WTC11 (cell line): ENCODE results near the gene NXN. TPM values are rescaled to one million over a fixed set of nuclear protein-coding genes. Genes with fewer than 3 reads are reported as not detected.

ENCODE experiments used
- ATAC-seq: fragments of 200-7000 bp; cut with Tn5 transposase; 2 replicates; pipeline ENCODE4 v1.10.0; 2021; ENCODE audit warnings: mild to moderate bottlenecking, moderate library complexity
- CTCF ChIA-PET: fragments of 300-600 bp; sonication (Branson Sonifier 250); formaldehyde crosslinking; loops from one replicate; lab custom pipeline; 2021; ENCODE audit warnings: antibody characterized with exemption; lab: Charles Lee
- POLR2A ChIA-PET: fragments of 350-600 bp; sonication (Branson Sonifier 250); formaldehyde crosslinking; loops from one replicate; lab custom pipeline; 2021; ENCODE audit warnings: antibody characterized with exemption; lab: Charles Lee
- DNase-seq: peaks from one replicate; pipeline ENCODE4 v3.0.0; 2021; ENCODE audit warnings: low spot score
- H3K27ac Mint-ChIP-seq: 2 replicates; pipeline ENCODE4 v1.8.0; 2021; ENCODE audit warnings: mixed read lengths
- H3K27me3 Mint-ChIP-seq: 2 replicates; pipeline ENCODE4 v1.8.0; 2021; ENCODE audit warnings: low read depth, mild to moderate bottlenecking, moderate library complexity, mixed read lengths
- H3K36me3 Mint-ChIP-seq: 2 replicates; pipeline ENCODE4 v1.8.0; 2021; ENCODE audit warnings: mixed read lengths
- H3K4me1 Mint-ChIP-seq: 2 replicates; pipeline ENCODE4 v1.8.0; 2022; ENCODE audit warnings: mixed read lengths
- H3K4me3 Mint-ChIP-seq: 2 replicates; pipeline ENCODE4 v1.8.0; 2021; ENCODE audit warnings: mild to moderate bottlenecking, moderate library complexity, mixed read lengths
- H3K9me3 Mint-ChIP-seq: 2 replicates; pipeline ENCODE4 v1.8.0; 2021; ENCODE audit warnings: mixed read lengths
- AFF4 ChIP-seq: sonication (generic); formaldehyde crosslinking; IDR thresholded peaks from 2 replicates; pipeline ENCODE4 v1.8.1; 2023; ENCODE audit warnings: mild to moderate bottlenecking, missing genetic modification reagents, borderline replicate concordance
- ATF2 ChIP-seq: sonication (generic); formaldehyde crosslinking; IDR thresholded peaks from 2 replicates; pipeline ENCODE4 v1.8.1; 2022; ENCODE audit warnings: low read depth, missing genetic modification reagents, borderline replicate concordance
- EMX1 ChIP-seq: fragments of 250-450 bp; sonication (Bioruptor Pico); IDR thresholded peaks from 2 replicates; pipeline ENCODE4 v1.8.0; 2021; ENCODE audit warnings: mild to moderate bottlenecking
- FOXJ3 ChIP-seq: sonication (generic); formaldehyde crosslinking; IDR thresholded peaks from 2 replicates; pipeline ENCODE4 v1.9.0; 2021; ENCODE audit warnings: missing genetic modification reagents, mild to moderate bottlenecking, borderline replicate concordance
- HMGA2 ChIP-seq: fragments of 250-450 bp; sonication (Bioruptor Pico); IDR thresholded peaks from 2 replicates; pipeline ENCODE4 v1.4.0; 2021; ENCODE audit warnings: mild to moderate bottlenecking, moderate library complexity
- HMGXB4 ChIP-seq: sonication (generic); formaldehyde crosslinking; IDR thresholded peaks from 2 replicates; pipeline ENCODE4 v1.8.1; 2023; ENCODE audit warnings: mild to moderate bottlenecking, moderate library complexity, missing genetic modification reagents
- MYBL2 ChIP-seq: sonication (generic); formaldehyde crosslinking; IDR thresholded peaks from 2 replicates; pipeline ENCODE4 v1.8.1; 2023; ENCODE audit warnings: mild to moderate bottlenecking, moderate library complexity, missing genetic modification reagents
- NFE2L1 ChIP-seq: sonication (generic); formaldehyde crosslinking; IDR thresholded peaks from 2 replicates; pipeline ENCODE4 v1.8.1; 2023; ENCODE audit warnings: missing genetic modification reagents
- STAT6 ChIP-seq: sonication (generic); formaldehyde crosslinking; conservative IDR thresholded peaks from 2 replicates; pipeline ENCODE4 v1.8.1; 2023; ENCODE audit warnings: mild to moderate bottlenecking, low read depth, missing genetic modification reagents, moderate library complexity
- ZBTB43 ChIP-seq: sonication (generic); formaldehyde crosslinking; IDR thresholded peaks from 2 replicates; pipeline ENCODE4 v1.8.1; 2023; ENCODE audit warnings: mild to moderate bottlenecking, missing genetic modification reagents
- total RNA-seq: library from RNA; stranded (reverse); gene quantifications from 3 replicates; pipeline ENCODE4 v1.2.3, GENCODE V29; 2021
- TF ChIP-seq, protein P1 (sequence below): sonication (generic); formaldehyde crosslinking; IDR thresholded peaks from 2 replicates; pipeline ENCODE4 v1.8.0; 2023; ENCODE audit warnings: missing genetic modification reagents
- TF ChIP-seq, protein P2 (sequence below): fragments of 250-450 bp; sonication (Bioruptor Pico); IDR thresholded peaks from 2 replicates; pipeline ENCODE4 v1.9.0; 2021; ENCODE audit warnings: moderate library complexity, mild to moderate bottlenecking, inconsistent platforms, borderline replicate concordance

The NXN gene
- total RNA-seq, 1 experiment from 2014 or later: 96.8 TPM

GRCh38 chr17:778096-778495, 201.5 kb downstream of the NXN start (continued):
- TF ChIP-seq AFF4 (CRISPR knock-in tag) (no peak), EMX1 (CRISPR knock-in tag) (no peak)
- TF ChIP-seq, all 79 proteins: peak for 0

DNA sequence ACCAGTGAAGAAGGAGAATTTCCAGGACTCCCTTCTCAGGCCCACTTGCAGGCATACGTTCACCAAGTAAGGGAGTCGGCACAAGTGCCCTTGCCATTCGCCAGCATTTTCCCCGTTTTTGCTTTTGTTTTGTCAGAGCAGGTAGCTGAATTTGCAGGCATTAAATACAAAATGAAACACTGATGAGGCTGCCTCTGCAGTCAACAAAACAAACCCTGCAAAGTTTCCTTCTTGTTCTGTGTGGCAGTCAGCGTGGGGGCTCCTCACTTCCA, 205.3 kb downstream of the NXN start:
- ChIA-PET POLR2A (no interaction called here), CTCF (no interaction called here)
- Mint-ChIP-seq H3K27me3 (no peaks in the 10 kb centered on the region), H3K4me1 (no peaks in the 10 kb centered on the region), H3K27ac (no peak overlapping the region), H3K9me3 (no peaks in the 10 kb centered on the region), H3K4me3 (no peak overlapping the region), H3K36me3 (peaks cover 80% of the 10 kb centered on the region)
- TF ChIP-seq, protein P1, sequence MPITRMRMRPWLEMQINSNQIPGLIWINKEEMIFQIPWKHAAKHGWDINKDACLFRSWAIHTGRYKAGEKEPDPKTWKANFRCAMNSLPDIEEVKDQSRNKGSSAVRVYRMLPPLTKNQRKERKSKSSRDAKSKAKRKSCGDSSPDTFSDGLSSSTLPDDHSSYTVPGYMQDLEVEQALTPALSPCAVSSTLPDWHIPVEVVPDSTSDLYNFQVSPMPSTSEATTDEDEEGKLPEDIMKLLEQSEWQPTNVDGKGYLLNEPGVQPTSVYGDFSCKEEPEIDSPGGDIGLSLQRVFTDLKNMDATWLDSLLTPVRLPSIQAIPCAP: no peak
- TF ChIP-seq NFE2L1 (CRISPR knock-in tag): no peak
- no peak for TF ChIP-seq HMGXB4 (CRISPR knock-in tag)
- no peak for TF ChIP-seq MYBL2
- TF ChIP-seq, protein P2, sequence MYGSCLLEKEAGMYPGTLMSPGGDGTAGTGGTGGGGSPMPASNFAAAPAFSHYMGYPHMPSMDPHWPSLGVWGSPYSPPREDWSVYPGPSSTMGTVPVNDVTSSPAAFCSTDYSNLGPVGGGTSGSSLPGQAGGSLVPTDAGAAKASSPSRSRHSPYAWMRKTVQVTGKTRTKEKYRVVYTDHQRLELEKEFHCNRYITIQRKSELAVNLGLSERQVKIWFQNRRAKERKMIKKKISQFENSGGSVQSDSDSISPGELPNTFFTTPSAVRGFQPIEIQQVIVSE (CRISPR knock-in tag): no peak
- no peak for TF ChIP-seq HMGA2 (CRISPR knock-in tag)
- TF ChIP-seq FOXJ3 (CRISPR knock-in tag): no peak
- no peak for TF ChIP-seq STAT6 (CRISPR knock-in tag)
- TF ChIP-seq ZBTB43 (CRISPR knock-in tag): no peak
- no peak for TF ChIP-seq ATF2 (CRISPR knock-in tag)
- ATAC-seq (no peak), DNase-seq (no peak)
